Occipital lobe (tissue), 2 donors: ENCODE data around the gene HDGFL3. TPM values are rescaled to one million over a fixed set of nuclear protein-coding genes. Genes with fewer than 3 reads are reported as not detected.
"Not testable (repeated sequence)": the region's sequence is repeated elsewhere in the genome, so short reads cannot be mapped to it uniquely, and the experiment has no call there.

ENCODE experiments used
- DNase-seq: peaks from one replicate; lab custom pipeline; 2025; lab: John Stamatoyannopoulos, UW
- total RNA-seq: library from RNA; depleted of rRNA; stranded (reverse); fragments of >200 nt; gene quantifications from one replicate; pipeline ENCODE4 v1.2.3, GENCODE V29; 2014

The HDGFL3 gene
- 149 TPM for total RNA-seq

- DNase-seq: peak; percentile 49
These were observed at the start of gene HDGFL3 for GRCh38 chr15:83207660-83208366. HDGFL3 (minus strand) TSS chr15:83207823; CDS start chr15:83207414, 409 bp downstream.

GRCh38 chr15:83250781-83251180 is 43.2 kb upstream of the HDGFL3 start:
- DNase-seq: no peak

DNA sequence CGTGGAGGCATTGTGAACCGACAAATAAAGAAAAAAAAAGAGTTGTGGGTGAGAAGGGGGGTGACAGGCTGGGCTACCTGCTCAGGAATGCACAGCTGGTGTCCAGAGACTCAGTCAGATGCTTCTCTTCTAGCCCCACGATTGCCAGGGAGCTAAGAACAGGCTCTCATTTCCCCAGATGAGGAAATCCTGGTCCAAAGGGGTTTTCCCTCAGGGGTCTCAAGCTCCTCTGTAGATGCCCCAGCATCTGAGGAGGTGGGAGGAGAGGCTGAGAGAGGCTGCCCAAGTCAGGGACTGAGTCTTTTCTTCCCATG is 41.4 kb upstream of the HDGFL3 start:
- DNase-seq: no peak

DNA sequence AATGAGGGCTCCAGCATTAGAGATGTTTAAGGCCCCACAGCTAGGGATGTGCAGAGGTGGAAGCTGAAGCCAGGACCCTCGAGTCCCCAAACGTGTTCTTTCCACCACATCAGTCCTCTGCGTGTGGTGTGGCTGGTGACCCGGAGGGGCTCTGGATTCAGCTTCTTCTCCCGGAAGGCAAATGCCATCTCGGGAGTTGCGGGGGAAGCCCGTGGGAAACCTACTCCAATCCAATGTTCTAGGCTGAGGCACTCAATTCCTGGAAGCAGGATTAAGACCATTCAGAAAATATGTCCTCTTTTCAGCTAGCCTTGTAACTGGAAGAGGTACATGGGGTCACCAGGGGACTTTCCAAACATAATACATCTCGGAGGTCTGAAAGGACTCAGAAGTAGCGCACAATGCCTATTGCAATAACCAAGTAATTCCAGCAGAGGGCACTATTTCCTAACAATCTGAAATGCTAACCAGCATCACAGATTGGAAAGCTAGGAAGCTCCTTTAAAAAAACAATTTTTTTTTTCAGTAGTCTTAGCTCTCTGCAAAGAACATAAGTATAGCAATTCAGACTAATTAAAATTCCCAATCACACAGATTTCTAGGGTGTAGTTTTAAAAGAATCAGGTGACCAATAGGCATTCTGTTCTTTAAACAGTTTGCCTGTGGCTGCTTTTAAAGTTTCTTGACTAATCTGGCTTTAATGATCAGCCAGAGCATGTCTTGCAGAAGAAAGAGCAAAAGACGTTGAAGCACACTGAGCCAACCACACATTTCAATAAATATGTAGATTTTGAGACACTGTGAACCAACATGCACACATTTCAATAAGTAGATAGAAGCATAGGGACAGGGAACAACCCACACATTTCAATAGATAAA is 40.8 kb upstream of the HDGFL3 start:
- no peak for DNase-seq

GRCh38 chr15:83243634-83244033 is 36.0 kb upstream of the HDGFL3 start:
- DNase-seq: no peak

DNA sequence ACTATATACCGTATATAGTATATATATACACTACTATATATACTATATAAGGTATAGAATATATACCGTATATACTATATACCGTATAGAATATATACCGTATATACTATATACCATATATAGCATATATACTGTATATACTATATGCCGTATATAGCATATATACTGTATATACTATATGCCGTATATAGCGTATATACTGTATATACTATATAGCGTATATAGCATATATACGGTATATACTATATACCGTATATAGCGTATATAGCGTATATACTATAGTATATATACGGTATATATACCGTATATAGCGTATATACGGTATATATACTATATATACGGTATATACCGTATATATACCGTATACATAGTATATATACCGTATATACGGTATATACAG is 22.6 kb upstream of the HDGFL3 start:
- DNase-seq: no peak

- DNase-seq: no peak
These were observed 17.8 kb upstream of the HDGFL3 start for GRCh38 chr15:83225449-83225848.

DNA sequence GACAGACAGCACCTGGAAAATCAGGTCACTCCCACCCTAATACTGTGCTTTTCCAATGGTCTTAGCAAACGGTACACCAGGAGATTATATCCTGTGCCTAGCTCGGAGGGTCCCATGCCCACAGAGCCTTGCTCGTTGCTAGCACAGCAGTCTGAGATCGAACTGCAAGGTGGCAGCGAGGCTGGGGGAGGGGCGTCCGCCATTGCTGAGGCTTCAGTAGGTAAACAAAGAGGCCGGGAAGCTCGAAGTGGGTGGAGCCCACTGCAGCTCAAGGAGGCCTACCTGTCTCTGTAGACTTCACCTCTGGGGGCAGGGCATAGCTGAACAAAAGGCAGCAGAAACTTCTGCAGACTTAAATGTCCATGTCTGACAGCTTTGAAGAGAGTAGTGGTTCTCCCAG is 14.2 kb upstream of the HDGFL3 start:
- DNase-seq: not testable (repeated sequence)

- no peak for DNase-seq
These were observed 11.4 kb upstream of the HDGFL3 start for GRCh38 chr15:83219026-83219425.

DNA sequence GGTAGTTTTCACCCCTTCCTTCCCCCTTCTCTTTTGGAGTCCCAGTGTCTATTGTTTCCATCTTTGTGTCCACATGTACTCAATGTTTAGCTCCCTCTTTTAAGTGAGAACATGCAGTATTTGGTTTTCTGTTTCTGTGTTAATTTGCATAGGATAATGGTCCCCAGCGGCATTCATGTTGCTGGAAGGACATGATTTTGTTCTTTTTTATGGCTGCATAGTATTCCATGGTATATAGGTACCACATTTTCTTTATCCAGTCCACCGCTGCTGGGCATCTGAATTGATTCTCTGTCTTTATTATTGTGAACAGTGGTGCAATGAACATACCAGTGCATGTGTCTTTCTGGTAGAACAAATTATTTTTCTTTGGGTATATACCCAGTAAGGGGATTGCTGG is 7.7 kb upstream of the HDGFL3 start:
- no peak for DNase-seq

GRCh38 chr15:83210619-83211018 is 3.0 kb upstream of the HDGFL3 start:
- no peak for DNase-seq

GRCh38 chr15:83209333-83209732 is 1.7 kb upstream of the HDGFL3 start:
- DNase-seq: no peak

- DNase-seq: no peak
These were observed 691 bp upstream of the HDGFL3 start for GRCh38 chr15:83208367-83208661.

DNA sequence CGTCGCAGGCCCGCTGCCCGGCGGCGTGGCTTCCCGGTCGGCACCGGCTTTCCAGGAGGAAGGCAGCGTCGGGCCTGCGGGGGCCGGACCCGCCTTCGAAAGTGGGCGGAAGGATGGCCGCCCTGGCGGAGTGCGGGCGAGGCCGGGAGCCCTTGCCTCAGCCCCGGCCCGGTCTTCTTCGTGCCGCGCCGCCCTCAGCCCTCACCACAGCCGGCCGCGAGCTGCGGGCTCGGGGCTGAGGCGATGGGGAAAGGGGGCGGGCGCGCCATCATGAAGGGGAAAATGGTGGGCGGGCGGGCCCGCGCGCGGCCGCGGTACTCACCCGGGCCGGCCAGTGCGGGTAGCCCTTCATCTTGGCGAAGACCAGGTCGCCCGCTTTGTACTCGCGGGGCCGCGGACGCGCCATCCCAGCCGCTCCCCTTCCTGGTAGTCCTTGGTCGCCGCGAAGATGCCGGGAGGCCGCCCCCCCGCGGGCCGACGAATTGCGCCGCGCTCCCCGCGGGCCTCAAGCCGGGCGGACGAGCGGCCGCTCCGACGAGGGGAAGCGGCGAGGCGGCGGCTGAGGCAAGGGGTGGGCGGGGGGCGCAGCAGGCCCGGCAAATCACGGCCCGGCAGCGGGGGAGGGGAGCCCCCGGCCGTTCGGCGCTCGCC is 489 bp downstream of the HDGFL3 start:
- DNase-seq: no peak

DNA sequence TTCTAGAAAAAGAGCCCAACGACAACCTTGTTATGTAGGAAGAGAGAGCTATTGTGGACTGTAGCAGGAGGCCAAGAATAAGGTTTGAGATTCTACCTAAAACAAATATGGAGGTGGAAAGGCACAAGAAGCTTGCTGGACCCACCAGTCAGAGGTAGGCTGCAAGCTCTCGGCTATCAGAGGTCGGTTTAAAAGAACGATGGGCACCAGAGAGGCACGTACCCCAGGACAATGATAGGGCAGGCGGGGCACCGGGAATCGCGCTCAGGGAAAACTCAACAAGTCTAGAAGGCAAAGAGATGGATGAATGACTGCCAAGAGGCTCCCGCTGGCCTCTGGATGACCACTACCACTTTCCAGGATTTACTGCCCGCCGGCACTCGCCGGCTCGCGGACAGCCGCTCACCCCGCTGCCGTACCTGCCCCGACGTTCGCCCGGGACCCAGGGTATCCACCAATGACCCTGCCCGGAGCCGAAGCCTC is 1.1 kb downstream of the HDGFL3 start:
- no peak for DNase-seq

GRCh38 chr15:83205725-83206324 is 1.8 kb downstream of the HDGFL3 start:
- no peak for DNase-seq

DNA sequence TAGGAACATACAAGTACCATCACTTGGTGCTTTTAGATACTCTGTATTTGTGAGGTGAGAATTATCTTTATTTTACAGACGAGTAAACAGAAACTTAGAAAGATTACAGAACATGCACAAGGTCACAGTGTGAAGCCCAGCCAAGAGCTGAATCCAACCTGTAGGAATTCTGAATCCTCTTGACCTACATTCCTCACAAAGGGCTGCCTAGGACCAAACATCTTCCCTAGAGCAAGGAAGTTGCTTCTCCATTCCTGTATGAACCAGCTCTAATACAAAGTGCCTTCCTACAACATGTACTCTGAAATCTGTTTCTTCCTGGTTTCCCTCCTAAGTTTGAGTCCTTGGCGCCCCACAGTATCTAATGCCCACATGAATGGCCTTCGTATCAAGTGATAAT is 2.9 kb downstream of the HDGFL3 start:
- DNase-seq: no peak

GRCh38 chr15:83203543-83203942 is 4.1 kb downstream of the HDGFL3 start:
- no peak for DNase-seq

DNA sequence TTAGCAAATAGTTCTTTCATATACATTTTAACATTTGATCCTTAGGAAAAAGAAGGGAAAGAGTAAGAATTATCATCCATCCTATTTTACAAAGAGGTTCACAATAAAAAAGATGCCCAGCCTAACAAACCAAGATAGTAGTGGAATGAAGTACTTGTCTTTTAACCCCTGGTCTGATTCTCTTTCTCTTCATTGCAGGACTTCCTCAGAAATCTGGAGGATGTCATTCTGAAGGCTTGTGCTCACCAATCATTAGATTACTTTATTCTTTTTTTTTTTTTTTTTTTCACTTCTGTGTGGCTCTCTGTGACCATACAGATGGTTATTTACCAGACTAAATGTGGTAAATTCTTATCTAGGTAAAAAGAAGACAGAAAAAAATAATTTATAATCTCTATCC is 7.0 kb downstream of the HDGFL3 start:
- DNase-seq: no peak

GRCh38 chr15:83200162-83200561 is 7.5 kb downstream of the HDGFL3 start:
- DNase-seq: no peak

GRCh38 chr15:83199288-83199687 is 8.3 kb downstream of the HDGFL3 start:
- DNase-seq: no peak

GRCh38 chr15:83198476-83198875 is 9.1 kb downstream of the HDGFL3 start:
- no peak for DNase-seq
